KMS-11 (cell line): ENCODE measurements around the gene LCORL.

Experiments
- H2AFZ ChIP-seq: fragments of 200-600 bp; sonication (generic); 2 replicates; pipeline ENCODE4 v1.6.1; 2016; ENCODE audit warnings: antibody characterized with exemption, mixed run types, low read depth
- H3K27ac ChIP-seq: fragments of 200-600 bp; sonication (generic); 2 replicates; pipeline ENCODE4 v1.6.1; 2016; ENCODE audit warnings: mild to moderate bottlenecking, mixed run types
- H3K27me3 ChIP-seq: fragments of 200-600 bp; sonication (generic); 2 replicates; pipeline ENCODE4 v1.6.1; 2017; ENCODE audit warnings: mild to moderate bottlenecking, low read depth, mixed run types, moderate library complexity; ENCODE audit not compliant: insufficient read depth
- H3K36me3 ChIP-seq: fragments of 200-600 bp; sonication (generic); 2 replicates; pipeline ENCODE4 v1.6.1; 2017; ENCODE audit warnings: mild to moderate bottlenecking, mixed run types; ENCODE audit not compliant: insufficient read depth
- H3K4me1 ChIP-seq: fragments of 200-600 bp; sonication (generic); 2 replicates; pipeline ENCODE4 v1.6.1; 2016; ENCODE audit warnings: mild to moderate bottlenecking, low read depth, mixed run types; ENCODE audit not compliant: poor library complexity, severe bottlenecking
- H3K4me2 ChIP-seq: fragments of 200-600 bp; sonication (generic); 2 replicates; pipeline ENCODE4 v1.7.0; 2016; ENCODE audit warnings: mild to moderate bottlenecking, mixed run types
- H3K4me3 ChIP-seq: fragments of 200-600 bp; sonication (generic); IDR thresholded peaks from 2 replicates; pipeline ENCODE4 v1.6.1; 2017; ENCODE audit warnings: low read depth, low read length, mixed read lengths; ENCODE audit not compliant: insufficient read depth
- H3K79me2 ChIP-seq: fragments of 200-600 bp; sonication (generic); 2 replicates; pipeline ENCODE4 v1.6.1; 2016; ENCODE audit warnings: low read depth, mixed run types; ENCODE audit not compliant: insufficient read depth
- H3K9ac ChIP-seq: fragments of 200-600 bp; sonication (generic); 2 replicates; pipeline ENCODE4 v1.6.1; 2016; ENCODE audit warnings: mild to moderate bottlenecking, mixed run types
- H4K20me1 ChIP-seq: fragments of 200-600 bp; sonication (generic); 2 replicates; pipeline ENCODE4 v1.6.1; 2016; ENCODE audit warnings: mild to moderate bottlenecking, mixed run types; ENCODE audit not compliant: insufficient read depth
- CTCF ChIP-seq: fragments of 200-600 bp; sonication (generic); conservative IDR thresholded peaks from 2 replicates; pipeline ENCODE4 v1.6.1; 2017; ENCODE audit warnings: low read depth, mild to moderate bottlenecking, antibody characterized with exemption, low read length, moderate library complexity, mixed read lengths

Gene LCORL

GRCh38 chr4:17967078-17967477 is 54.5 kb downstream of the LCORL start:
- H3K36me3 ChIP-seq: no peaks in the 10 kb centered on the region
- no peak overlapping the region for H2AFZ ChIP-seq
- no peaks in the 10 kb centered on the region for H3K27me3 ChIP-seq
- H4K20me1 ChIP-seq: no peaks in the 10 kb centered on the region
- H3K4me3 ChIP-seq: no peak overlapping the region
- no peak overlapping the region for H3K9ac ChIP-seq
- H3K4me1 ChIP-seq: no peaks in the 10 kb centered on the region
- H3K4me2 ChIP-seq: no peak overlapping the region
- H3K79me2 ChIP-seq: no peaks in the 10 kb centered on the region
- no peak for TF ChIP-seq CTCF
- no peak overlapping the region for H3K27ac ChIP-seq

GRCh38 chr4:17966312-17966711 is 55.2 kb downstream of the LCORL start:
- no peak for TF ChIP-seq CTCF
- no peak overlapping the region for H3K4me3 ChIP-seq
- no peaks in the 10 kb centered on the region for H3K4me1 ChIP-seq
- H3K27ac ChIP-seq: no peak overlapping the region
- no peaks in the 10 kb centered on the region for H3K36me3 ChIP-seq
- no peaks in the 10 kb centered on the region for H4K20me1 ChIP-seq
- no peak overlapping the region for H3K9ac ChIP-seq
- H3K4me2 ChIP-seq: no peak overlapping the region
- no peak overlapping the region for H2AFZ ChIP-seq
- no peaks in the 10 kb centered on the region for H3K79me2 ChIP-seq
- no peaks in the 10 kb centered on the region for H3K27me3 ChIP-seq

- no peak overlapping the region for H2AFZ ChIP-seq
- H3K4me2 ChIP-seq: no peak overlapping the region
- no peaks in the 10 kb centered on the region for H3K4me1 ChIP-seq
- H3K27me3 ChIP-seq: no peaks in the 10 kb centered on the region
- H3K4me3 ChIP-seq: no peak overlapping the region
- no peak overlapping the region for H3K27ac ChIP-seq
- no peaks in the 10 kb centered on the region for H3K36me3 ChIP-seq
- no peak for TF ChIP-seq CTCF
- H3K79me2 ChIP-seq: no peaks in the 10 kb centered on the region
- H3K9ac ChIP-seq: no peak overlapping the region
- H4K20me1 ChIP-seq: no peaks in the 10 kb centered on the region
Observed at GRCh38 chr4:17964576-17964975, 57.0 kb downstream of the LCORL start.

- Histone ChIP-seq H3K27me3 (no peaks in the 10 kb centered on the region), H3K4me2 (no peak overlapping the region), H3K27ac (no peak overlapping the region), H3K4me3 (no peak overlapping the region), H3K79me2 (no peaks in the 10 kb centered on the region), H4K20me1 (no peaks in the 10 kb centered on the region), H2AFZ (no peak overlapping the region), H3K4me1 (no peaks in the 10 kb centered on the region), H3K36me3 (no peaks in the 10 kb centered on the region), H3K9ac (no peak overlapping the region)
- no peak for TF ChIP-seq CTCF
Observed at GRCh38 chr4:17962171-17962570, 59.4 kb downstream of the LCORL start.

- Histone ChIP-seq H3K9ac (no peak overlapping the region), H4K20me1 (no peaks in the 10 kb centered on the region), H3K79me2 (no peaks in the 10 kb centered on the region), H2AFZ (no peak overlapping the region), H3K36me3 (no peaks in the 10 kb centered on the region), H3K4me2 (no peak overlapping the region), H3K27me3 (no peaks in the 10 kb centered on the region), H3K4me3 (no peak overlapping the region), H3K27ac (no peak overlapping the region), H3K4me1 (no peaks in the 10 kb centered on the region)
- TF ChIP-seq CTCF: no peak
Observed at GRCh38 chr4:17961249-17961648, 60.3 kb downstream of the LCORL start.
